Measurements from ENCODE around the gene TMEM119. TPM values are rescaled to one million over a fixed set of nuclear protein-coding genes. Genes with fewer than 3 reads are reported as not detected.

The TMEM119 gene
- total and polyA plus RNA-seq, 2 of the 13 experiments (the other 11 are each of a cell fraction or from before 2014, with no cell fraction given) = not detected

DNA sequence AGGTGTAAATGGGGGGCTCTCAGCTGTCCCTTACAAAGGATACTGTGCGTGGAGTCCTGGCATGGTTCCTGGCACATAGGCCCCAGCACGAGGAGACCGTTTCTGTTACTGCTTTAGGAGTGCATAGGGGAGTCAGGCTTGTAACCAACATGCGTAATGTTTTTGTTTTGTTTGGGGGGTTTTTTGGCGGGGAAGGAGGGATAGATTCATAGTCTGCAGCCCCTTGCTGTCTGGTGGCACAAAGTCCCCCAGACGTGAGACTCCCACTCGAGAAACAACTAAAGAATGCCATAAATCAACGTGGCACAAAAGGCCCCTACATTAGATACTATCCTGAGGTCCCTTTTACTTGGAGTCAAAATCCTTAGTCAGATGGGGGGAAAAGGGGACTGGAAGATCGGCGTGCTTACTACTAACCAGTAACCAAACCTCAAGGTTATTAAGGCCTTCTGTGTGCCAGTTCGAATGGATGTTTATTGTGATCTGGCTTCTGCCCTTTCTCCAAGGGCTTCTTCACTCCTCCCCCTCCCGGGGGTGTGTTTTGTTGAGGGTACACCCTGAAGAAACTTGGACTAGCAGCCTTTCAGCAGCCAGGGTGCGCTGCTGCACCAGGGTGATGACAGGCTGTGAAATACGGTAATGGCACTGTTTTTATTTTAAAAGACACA, 34.6 kb downstream of the TMEM119 start (continued):
- TF ChIP-seq AHDC1 (CRISPR knock-in tag; IDR thresholded peaks at IDR 0.05; ENCODE audit: borderline replicate concordance) = no peak
- TF ChIP-seq, protein P1, sequence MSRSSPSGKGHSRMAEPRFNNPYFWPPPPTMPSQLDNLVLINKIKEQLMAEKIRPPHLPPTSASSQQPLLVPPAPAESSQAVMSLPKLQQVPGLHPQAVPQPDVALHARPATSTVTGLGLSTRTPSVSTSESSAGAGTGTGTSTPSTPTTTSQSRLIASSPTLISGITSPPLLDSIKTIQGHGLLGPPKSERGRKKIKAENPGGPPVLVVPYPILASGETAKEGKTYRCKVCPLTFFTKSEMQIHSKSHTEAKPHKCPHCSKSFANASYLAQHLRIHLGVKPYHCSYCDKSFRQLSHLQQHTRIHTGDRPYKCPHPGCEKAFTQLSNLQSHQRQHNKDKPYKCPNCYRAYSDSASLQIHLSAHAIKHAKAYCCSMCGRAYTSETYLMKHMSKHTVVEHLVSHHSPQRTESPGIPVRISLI (CRISPR knock-in tag; IDR thresholded peaks at IDR 0.05; ENCODE audit: borderline replicate concordance) = no peak
- TF ChIP-seq CEBPG (CRISPR knock-in tag; IDR thresholded peaks at IDR 0.05) = peak; percentile 60
- no peak for TF ChIP-seq ZNF180 (CRISPR knock-in tag; IDR thresholded peaks at IDR 0.05; ENCODE audit: borderline replicate concordance, low read depth)
- no peak for TF ChIP-seq ZNF275 (CRISPR knock-in tag; IDR thresholded peaks at IDR 0.05; ENCODE audit: borderline replicate concordance)
- no peak for TF ChIP-seq LBX2 (CRISPR knock-in tag; IDR thresholded peaks at IDR 0.05; ENCODE audit: borderline replicate concordance)
- TF ChIP-seq MTF2 (CRISPR knock-in tag; IDR thresholded peaks at IDR 0.05; ENCODE audit: borderline replicate concordance) = no peak
- no peak for TF ChIP-seq ZNF564 (CRISPR knock-in tag; IDR thresholded peaks at IDR 0.05)
- TF ChIP-seq ZNF552 (CRISPR knock-in tag; IDR thresholded peaks at IDR 0.05; ENCODE audit: borderline replicate concordance) = no peak
- TF ChIP-seq ZNF878 (CRISPR knock-in tag; IDR thresholded peaks at IDR 0.05) = no peak
- TF ChIP-seq AHR (CRISPR knock-in tag; IDR thresholded peaks at IDR 0.05) = no peak
- TF ChIP-seq, protein P2, sequence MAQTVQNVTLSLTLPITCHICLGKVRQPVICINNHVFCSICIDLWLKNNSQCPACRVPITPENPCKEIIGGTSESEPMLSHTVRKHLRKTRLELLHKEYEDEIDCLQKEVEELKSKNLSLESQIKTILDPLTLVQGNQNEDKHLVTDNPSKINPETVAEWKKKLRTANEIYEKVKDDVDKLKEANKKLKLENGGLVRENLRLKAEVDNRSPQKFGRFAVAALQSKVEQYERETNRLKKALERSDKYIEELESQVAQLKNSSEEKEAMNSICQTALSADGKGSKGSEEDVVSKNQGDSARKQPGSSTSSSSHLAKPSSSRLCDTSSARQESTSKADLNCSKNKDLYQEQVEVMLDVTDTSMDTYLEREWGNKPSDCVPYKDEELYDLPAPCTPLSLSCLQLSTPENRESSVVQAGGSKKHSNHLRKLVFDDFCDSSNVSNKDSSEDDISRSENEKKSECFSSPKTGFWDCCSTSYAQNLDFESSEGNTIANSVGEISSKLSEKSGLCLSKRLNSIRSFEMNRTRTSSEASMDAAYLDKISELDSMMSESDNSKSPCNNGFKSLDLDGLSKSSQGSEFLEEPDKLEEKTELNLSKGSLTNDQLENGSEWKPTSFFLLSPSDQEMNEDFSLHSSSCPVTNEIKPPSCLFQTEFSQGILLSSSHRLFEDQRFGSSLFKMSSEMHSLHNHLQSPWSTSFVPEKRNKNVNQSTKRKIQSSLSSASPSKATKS (CRISPR knock-in tag; IDR thresholded peaks at IDR 0.05) = no peak
- TF ChIP-seq ZNF281 (CRISPR knock-in tag; IDR thresholded peaks at IDR 0.05; ENCODE audit: borderline replicate concordance) = peak; percentile 54; the same call in 1 of the 2 replicates
- TF ChIP-seq HOXD1 (CRISPR knock-in tag; IDR thresholded peaks at IDR 0.05) = no peak
- no peak for TF ChIP-seq NR2F2 (IDR thresholded peaks at IDR 0.05; ENCODE audit: borderline replicate concordance, low read depth)
